Mucosa of descending colon (tissue), 3 donors: ENCODE measurements around the gene BBIP1. TPM values are rescaled to one million over a fixed set of nuclear protein-coding genes. Genes with fewer than 3 reads are reported as not detected.

Source experiments
- ATAC-seq: fragments of 200-7000 bp; cut with Tn5 transposase; one replicate; pipeline ENCODE4 v1.9.1; 2020; ENCODE audit warnings: mild to moderate bottlenecking, moderate library complexity
- DNase-seq, 3 donors: peaks; one replicate each; pipeline ENCODE4 v3.0.0-alpha.2; 2020
- H3K36me3 ChIP-seq: fragments of 200-600 bp; one replicate; pipeline ENCODE4 v1.8.0; 2021; ENCODE audit warnings: low read depth, mild to moderate bottlenecking
- H3K4me1 ChIP-seq: fragments of 200-600 bp; one replicate; pipeline ENCODE4 v1.8.0; 2021; ENCODE audit warnings: low read depth, mild to moderate bottlenecking
- H3K4me3 ChIP-seq: fragments of 200-600 bp; one replicate; pipeline ENCODE4 v1.8.0; 2021; ENCODE audit warnings: mild to moderate bottlenecking
- H3K9me3 ChIP-seq: fragments of 200-600 bp; one replicate; pipeline ENCODE4 v1.8.0; 2021; ENCODE audit warnings: mild to moderate bottlenecking
- intact Hi-C, 2 donors: fragments of 100-400 bp; cut with DNase I in 1 of 2; cut with micrococcal nuclease in 1 of 2; formaldehyde crosslinking; loops; one replicate each; pipeline versions ENCODE4 v1.11.0 to v1.11.1; 2022; cut with DNase I, micrococcal nuclease
- total RNA-seq, 3 donors: library from RNA; stranded (reverse); fragmentation: NEBNext Ultra II Directional in 2 of 3; extraction: Animal tissue kit (Norgen Biotek cat#: 25700) in 2 of 3; gene quantifications; one replicate each; pipeline versions ENCODE4 v1.2.1 to v1.2.4, GENCODE V29; 2021 to 2023
- TF ChIP-seq, protein P1 (sequence below): fragments of 200-600 bp; IDR thresholded peaks from one replicate; pipeline ENCODE4 v1.8.0; 2022; ENCODE audit warnings: antibody characterized with exemption, mild to moderate bottlenecking
- donor health status: DM: no; HTN: no; CAD: no; lungs with moderate emphysema.
- donor health status: DM: no; HTN: no; CAD: no.
- donor health status: DM: no; HTN: yes; CAD: no.

BBIP1 gene
- total RNA-seq, 3 donors from 2014 or later = 10.6 to 23.4 (median 17.6) TPM

DNA sequence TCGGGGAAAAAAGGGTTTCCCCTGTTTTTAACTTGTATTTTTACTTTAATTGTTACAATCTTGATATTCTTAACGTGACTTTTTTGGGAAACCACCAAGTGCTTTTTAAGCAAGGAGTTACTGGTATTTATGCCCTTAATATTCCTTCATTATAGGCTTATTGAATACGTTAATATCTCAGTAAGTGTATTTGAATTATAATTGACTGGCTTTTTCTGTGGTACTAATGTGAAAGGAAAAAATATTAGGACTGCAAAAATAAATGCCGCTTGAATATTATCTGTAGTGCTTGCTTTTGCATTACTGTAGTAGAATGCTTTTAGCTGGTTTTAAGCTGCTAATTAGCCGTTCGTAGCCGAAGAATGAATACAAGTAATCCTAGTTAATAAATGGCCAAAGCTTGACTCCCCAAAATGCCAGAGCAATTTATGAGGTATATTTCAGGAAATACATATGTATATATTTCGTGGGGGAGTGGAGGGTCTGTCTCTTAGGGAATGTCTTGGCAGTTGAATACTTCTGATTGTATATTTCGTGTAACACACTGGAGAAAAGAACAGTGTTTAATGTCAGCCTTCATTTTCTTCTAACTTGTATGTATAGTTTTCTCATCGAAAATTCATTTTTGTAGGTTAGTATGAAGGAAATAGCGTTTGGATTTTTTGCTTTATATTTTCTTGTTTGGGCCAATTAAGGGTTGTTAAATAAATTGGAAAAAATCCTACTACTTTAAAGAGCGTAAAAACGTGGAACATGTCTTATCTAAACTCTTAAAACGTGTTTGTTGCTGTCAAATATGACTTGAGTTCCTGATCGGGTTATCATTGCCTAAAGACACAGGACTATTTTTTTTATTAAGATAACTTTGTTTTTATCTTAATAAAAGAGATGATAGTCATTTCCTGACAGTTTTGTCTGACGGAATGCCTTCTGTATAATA lies 45.7 kb downstream of the BBIP1 start:
- Histone ChIP-seq H3K9me3 (no peaks in the 10 kb centered on the region), H3K36me3 (no peaks in the 10 kb centered on the region), H3K4me3 (peak overlapping the region; percentile 90), H3K4me1 (peaks cover 40% of the 10 kb centered on the region)
- intact Hi-C loops = loop anchor here (10.0 kb wide), 2 partner anchors 48 to 68 kb away; no protein-coding TSS in a partner anchor
- TF ChIP-seq, protein P1, sequence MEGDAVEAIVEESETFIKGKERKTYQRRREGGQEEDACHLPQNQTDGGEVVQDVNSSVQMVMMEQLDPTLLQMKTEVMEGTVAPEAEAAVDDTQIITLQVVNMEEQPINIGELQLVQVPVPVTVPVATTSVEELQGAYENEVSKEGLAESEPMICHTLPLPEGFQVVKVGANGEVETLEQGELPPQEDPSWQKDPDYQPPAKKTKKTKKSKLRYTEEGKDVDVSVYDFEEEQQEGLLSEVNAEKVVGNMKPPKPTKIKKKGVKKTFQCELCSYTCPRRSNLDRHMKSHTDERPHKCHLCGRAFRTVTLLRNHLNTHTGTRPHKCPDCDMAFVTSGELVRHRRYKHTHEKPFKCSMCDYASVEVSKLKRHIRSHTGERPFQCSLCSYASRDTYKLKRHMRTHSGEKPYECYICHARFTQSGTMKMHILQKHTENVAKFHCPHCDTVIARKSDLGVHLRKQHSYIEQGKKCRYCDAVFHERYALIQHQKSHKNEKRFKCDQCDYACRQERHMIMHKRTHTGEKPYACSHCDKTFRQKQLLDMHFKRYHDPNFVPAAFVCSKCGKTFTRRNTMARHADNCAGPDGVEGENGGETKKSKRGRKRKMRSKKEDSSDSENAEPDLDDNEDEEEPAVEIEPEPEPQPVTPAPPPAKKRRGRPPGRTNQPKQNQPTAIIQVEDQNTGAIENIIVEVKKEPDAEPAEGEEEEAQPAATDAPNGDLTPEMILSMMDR = no peak
- ATAC-seq (no peak), DNase-seq (no peak)

DNA sequence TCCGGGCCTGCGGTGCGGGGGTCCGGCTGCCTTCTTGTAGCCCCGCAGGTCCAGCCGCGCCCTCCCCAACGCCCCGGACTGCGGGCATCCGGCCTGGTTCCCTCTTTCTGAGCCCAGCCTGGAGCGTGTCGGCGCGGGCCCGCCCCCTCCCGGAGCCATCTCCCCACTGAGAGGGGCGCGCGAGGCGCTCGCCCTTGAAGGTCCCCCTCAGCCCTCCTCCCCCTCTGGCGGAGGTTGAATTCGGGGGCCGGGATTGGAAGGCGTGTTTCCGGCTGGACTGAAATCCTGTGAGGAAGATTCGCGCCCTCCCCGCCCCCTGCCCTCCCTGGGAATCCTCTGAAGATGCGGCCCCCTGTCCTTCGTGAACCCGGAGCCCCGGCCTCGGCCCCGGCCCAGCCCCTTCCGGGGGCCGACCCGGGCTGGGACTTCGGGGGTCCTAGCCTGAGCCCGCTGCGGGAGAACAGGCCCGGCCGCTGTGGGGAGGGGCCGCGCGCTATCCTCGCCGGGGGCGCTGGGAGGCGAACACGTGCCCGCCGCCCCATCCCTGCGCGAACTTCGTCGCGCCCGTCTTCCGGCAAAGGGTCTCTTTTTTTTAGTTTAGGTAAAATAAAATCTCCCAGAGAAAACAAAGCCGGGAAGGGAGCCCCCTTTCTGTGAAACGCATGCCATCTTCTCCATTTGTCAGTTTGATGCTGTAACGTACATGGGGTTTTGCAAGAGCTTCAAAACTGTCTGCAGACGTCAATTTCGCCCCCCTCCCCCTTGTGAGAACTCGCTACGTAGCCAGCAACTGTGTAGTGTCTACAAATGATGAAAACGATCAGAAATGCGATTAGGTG lies 46.6 kb downstream of the BBIP1 start:
- Histone ChIP-seq H3K4me1 (peaks cover 40% of the 10 kb centered on the region), H3K4me3 (peak overlapping the region; percentile 90), H3K36me3 (no peaks in the 10 kb centered on the region), H3K9me3 (no peaks in the 10 kb centered on the region)
- TF ChIP-seq, protein P1 = no peak
- intact Hi-C loops = loop anchor here (10.0 kb wide), 2 partner anchors 48 to 68 kb away; no protein-coding TSS in a partner anchor
- ATAC-seq (peak; percentile 72), DNase-seq (peak; percentile 77 to 89 (median 83))

DNA sequence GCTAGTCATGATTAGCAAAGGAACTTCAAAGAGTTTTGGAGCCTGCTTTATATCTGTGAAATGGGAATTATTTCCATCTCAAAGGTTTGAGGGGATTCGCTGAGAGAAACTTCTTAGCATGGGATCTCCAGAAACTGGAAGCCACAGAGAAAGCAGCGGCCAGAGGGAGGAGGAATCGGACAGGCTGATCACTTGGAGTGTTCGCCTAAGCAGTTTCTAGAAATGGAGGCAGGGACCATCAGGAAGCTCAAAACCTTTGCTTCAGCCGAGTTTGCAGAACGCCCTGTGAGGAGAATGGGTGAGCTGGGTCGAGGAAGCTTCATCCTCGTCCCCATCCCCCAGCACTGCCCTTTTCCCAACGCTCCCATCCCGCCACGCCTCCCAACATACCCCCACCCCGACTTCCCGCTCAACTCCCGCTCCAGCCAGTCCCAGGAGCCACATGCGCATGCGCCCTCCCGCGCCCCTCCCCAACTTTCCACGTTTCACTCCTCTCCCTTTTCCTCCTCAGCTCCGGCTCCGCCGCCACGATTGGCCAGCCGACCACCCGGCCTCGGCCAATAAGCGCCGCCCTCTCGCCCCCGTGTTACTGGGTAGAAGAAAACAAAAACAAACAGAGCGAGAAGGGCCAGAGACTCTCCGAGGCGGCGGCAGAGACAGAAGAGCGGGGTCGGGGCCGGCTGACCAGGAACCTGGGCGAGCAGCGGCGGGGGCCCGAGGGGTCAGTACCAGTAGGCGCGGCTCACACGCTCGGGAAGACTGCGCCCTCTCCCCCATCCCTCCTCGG lies 47.5 kb downstream of the BBIP1 start, which contains the start of gene PDCD4:
TSS of gene PDCD4 (plus strand) at position 631 of the 787 bp plus-strand sequence. CDS start 4,100 bp downstream, outside the sequence.
- peaks cover 42% of the 10 kb centered on the region for H3K4me1 ChIP-seq
- H3K9me3 ChIP-seq = no peaks in the 10 kb centered on the region
- intact Hi-C loops = loop anchor here (10.0 kb wide), 2 partner anchors 47 to 67 kb away; no protein-coding TSS in a partner anchor
- TF ChIP-seq, protein P1 = peak; percentile 6
- peak within 1 kb of the TSS; percentile 90 for H3K4me3 ChIP-seq
- H3K36me3 ChIP-seq = no peaks in the 10 kb centered on the region
- peak; percentile 90 for ATAC-seq
- DNase-seq = peak; percentile 99 to 100 (median 100)

DNA sequence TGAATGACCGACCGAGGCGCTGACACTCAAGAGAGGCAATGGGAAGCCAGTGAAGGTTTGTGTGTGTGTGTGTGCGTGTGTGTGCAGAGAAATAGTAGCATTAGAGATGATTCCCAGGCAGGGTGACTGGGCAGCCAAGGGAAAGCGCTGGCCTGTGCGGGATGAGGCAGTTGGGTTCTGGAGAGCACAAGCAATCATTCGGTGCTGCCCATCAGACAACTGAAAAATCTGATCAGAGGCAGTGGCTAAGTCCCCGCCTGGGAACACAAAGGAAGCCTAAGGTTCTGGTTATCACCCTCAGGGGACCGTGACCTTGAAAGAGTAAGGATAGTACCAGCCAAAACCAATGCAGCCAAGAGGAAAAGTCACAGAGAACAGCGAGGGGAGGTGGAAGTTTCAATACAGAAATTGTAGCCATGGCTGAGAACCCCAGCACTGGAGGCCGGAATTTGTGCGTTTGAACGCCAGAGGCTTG lies 48.1 kb downstream of the BBIP1 start:
- peaks cover 42% of the 10 kb centered on the region for H3K4me1 ChIP-seq
- DNase-seq = peak in 1 of 3 donors; percentile 39
- no peaks in the 10 kb centered on the region for H3K36me3 ChIP-seq
- intact Hi-C loops = loop anchor here (10.0 kb wide), 2 partner anchors 46 to 66 kb away; no protein-coding TSS in a partner anchor
- TF ChIP-seq, protein P1 = no peak
- no peaks in the 10 kb centered on the region for H3K9me3 ChIP-seq
- no peak overlapping the region for H3K4me3 ChIP-seq
- ATAC-seq = no peak
